Measurements from ENCODE around the gene GABRD.

GRCh38 chr1:1994536-1994935 lies 24.6 kb upstream of the GABRD start:
- no peak for TF ChIP-seq CTCF (IDR thresholded peaks at IDR 0.05 in 2 of 3, conservative IDR thresholded peaks at IDR 0.05 in 1 of 3; ENCODE audit: borderline replicate concordance in 1 of 3, insufficient read depth in 1 of 3, low read depth in 2 of 3, low read length in 2 of 3)
- no peak for TF ChIP-seq POLR2A (IDR thresholded peaks at IDR 0.05; ENCODE audit: borderline replicate concordance, extremely low read depth, insufficient read depth, insufficient read length)
- TF ChIP-seq CEBPB (IDR thresholded peaks at IDR 0.05; ENCODE audit: low read depth): no peak
